K562 (cell line): Measurements from ENCODE around the gene ELOVL1.

Experiments
- CTCF ChIP-seq, 3 experiments: IDR thresholded peaks in 2 of 3; conservative IDR thresholded peaks in 1 of 3; 2 replicates each; pipeline ENCODE4 v1.5.1; 2011 to 2012; ENCODE audit warnings: low read length in 3 of 3, mild to moderate bottlenecking in 3 of 3, control low read depth in 2 of 3, improper control_type of control experiment in 1 of 3, inconsistent platforms in 1 of 3, low read depth in 1 of 3, mixed read lengths in 1 of 3, moderate library complexity in 1 of 3; ENCODE audit not compliant: insufficient read depth in 2 of 3
- EWSR1 ChIP-seq: fragments of 450-650 bp; IDR thresholded peaks from 2 replicates; pipeline ENCODE4 v1.6.1; 2018; ENCODE audit warnings: borderline replicate concordance, mild to moderate bottlenecking, low read depth, moderate library complexity; ENCODE audit not compliant: partially characterized antibody
- EZH2 ChIP-seq: IDR thresholded peaks from 2 replicates; pipeline ENCODE4 v1.6.1; 2012; ENCODE audit warnings: low read depth, mild to moderate bottlenecking, inconsistent platforms, low read length, borderline replicate concordance
- FOXM1 ChIP-seq, 2 experiments: fragments of 450-650 bp in 1 of 2; sonication (generic) in 1 of 2; formaldehyde crosslinking in 1 of 2; IDR thresholded peaks; 2 replicates each; pipeline versions ENCODE4 v1.6.1 to v1.9.0; 2017 to 2022; ENCODE audit warnings: low read depth in 2 of 2, mild to moderate bottlenecking in 2 of 2, missing genetic modification reagents in 1 of 2, moderate library complexity in 1 of 2
- RB1 ChIP-seq: fragments of 450-650 bp; IDR thresholded peaks from 2 replicates; pipeline ENCODE4 v1.6.1; 2017; ENCODE audit warnings: low read depth, mild to moderate bottlenecking
- SAP30 ChIP-seq: fragments of 200-600 bp; sonication (generic); IDR thresholded peaks from 2 replicates; pipeline ENCODE4 v1.6.1; 2012; ENCODE audit warnings: borderline replicate concordance, low read depth, mild to moderate bottlenecking, moderate library complexity, low read length, control low read depth, inconsistent platforms; ENCODE audit not compliant: insufficient read depth, poor library complexity, severe bottlenecking
- SMARCA4 ChIP-seq: fragments of 450-650 bp; IDR thresholded peaks from 2 replicates; pipeline ENCODE4 v1.6.1; 2016
- SP2 ChIP-seq: IDR thresholded peaks from 2 replicates; pipeline ENCODE4 v1.6.1; 2011; ENCODE audit warnings: mild to moderate bottlenecking, low read depth, low read length, moderate library complexity; ENCODE audit not compliant: poor library complexity, severe bottlenecking; ENCODE audit errors: extremely low read depth
- ZHX1 ChIP-seq: fragments of 150-350 bp; conservative IDR thresholded peaks from 2 replicates; pipeline ENCODE4 v1.6.1; 2014; ENCODE audit warnings: low read length

- TF ChIP-seq EZH2 (no peak), CTCF (IDR thresholded peaks at IDR 0.05 in 2 of 3, conservative IDR thresholded peaks at IDR 0.05 in 1 of 3; ENCODE audit: insufficient read depth in 2 of 3, low read depth in 1 of 3, low read length in 3 of 3) (no peak), SMARCA4 (no peak), ZHX1 (no peak), EWSR1 (no peak), FOXM1 (IDR thresholded peaks at IDR 0.05; ENCODE audit: low read depth) (no peak), FOXM1 (CRISPR knock-in tag; IDR thresholded peaks at IDR 0.05; ENCODE audit: low read depth) (no peak), SP2 (no peak), RB1 (no peak), SAP30 (no peak)
Observed at GRCh38 chr1:43319288-43319687, 48.5 kb downstream of the ELOVL1 start.
